DMS53 (cell line): ENCODE measurements around the gene LRP2.
A peak's percentile ranks its signal among the peaks of the same experiment; 100 is the strongest.

Experiments used
- DNase-seq: peaks from one replicate; lab custom pipeline; 2025; lab: John Stamatoyannopoulos, UW

LRP2 gene

GRCh38 chr2:169091256-169091655, 271.1 kb downstream of the LRP2 start:
- DNase-seq, result no peak

DNA sequence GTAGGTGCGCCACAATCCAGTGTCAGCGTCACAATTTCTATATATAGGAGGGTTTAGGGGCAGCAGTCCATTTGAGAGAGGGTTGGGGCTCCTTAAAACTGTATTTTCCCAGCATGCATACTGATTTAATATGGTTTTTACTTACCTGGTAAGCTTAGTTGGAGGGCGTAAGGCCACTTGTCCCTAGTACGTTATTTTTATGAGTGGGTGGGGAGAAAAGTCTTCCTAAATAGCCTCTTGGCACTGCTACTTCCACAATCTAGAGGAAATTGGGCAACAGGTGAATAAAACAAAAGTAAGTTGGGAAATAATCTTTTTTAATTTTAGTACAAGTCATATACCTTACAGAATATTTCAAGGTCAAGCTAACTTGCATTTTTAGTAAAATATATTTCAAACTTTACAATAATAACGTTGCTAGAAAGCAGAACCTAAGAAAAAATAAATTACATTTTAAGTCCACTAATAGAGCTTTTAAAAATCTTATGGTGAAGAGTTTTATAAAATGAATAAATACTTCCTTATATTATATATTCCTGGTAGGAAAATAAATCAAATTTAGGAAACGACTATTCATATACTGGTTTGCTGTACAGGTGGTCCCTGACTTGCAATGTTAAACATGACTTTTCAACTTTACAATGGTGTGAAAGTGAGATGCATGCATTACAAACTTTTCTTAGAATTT, 272.1 kb downstream of the LRP2 start:
- peak; percentile 26 for DNase-seq

DNA sequence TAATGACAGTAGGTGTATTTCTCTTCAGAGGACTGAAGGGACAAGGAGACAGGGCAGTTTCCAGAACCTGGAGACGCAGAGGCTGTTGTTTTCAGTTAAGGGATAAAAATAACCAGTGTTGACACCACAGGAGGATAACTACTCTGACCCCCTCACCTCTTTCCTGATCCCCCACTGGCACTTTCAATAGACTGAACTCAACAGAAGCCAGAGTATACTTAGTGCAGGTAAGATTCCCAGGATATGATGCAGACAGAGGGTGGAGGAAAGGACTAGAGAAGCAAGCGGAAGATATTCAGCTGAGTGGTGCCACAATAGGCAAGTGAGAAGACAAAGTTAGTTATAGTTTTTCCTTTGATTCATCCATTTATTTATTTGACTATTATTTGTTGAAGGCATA, 273.2 kb downstream of the LRP2 start:
- DNase-seq, result no peak

GRCh38 chr2:169087757-169088379, 274.5 kb downstream of the LRP2 start:
- DNase-seq, result no peak

- peak; percentile 82 for DNase-seq
Observed at GRCh38 chr2:169086893-169087467, 275.4 kb downstream of the LRP2 start.

GRCh38 chr2:169082995-169083394, 279.3 kb downstream of the LRP2 start:
- DNase-seq, result no peak

DNA sequence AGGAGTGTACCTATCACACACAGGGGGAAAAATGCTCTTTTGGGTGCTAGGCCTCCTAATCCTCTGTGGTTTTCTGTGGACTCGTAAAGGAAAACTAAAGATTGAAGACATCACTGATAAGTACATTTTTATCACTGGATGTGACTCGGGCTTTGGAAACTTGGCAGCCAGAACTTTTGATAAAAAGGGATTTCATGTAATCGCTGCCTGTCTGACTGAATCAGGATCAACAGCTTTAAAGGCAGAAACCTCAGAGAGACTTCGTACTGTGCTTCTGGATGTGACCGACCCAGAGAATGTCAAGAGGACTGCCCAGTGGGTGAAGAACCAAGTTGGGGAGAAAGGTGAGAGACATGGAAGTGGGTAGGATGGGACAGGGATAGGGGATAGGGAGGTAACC, 280.8 kb downstream of the LRP2 start:
- DNase-seq, result no peak

DNA sequence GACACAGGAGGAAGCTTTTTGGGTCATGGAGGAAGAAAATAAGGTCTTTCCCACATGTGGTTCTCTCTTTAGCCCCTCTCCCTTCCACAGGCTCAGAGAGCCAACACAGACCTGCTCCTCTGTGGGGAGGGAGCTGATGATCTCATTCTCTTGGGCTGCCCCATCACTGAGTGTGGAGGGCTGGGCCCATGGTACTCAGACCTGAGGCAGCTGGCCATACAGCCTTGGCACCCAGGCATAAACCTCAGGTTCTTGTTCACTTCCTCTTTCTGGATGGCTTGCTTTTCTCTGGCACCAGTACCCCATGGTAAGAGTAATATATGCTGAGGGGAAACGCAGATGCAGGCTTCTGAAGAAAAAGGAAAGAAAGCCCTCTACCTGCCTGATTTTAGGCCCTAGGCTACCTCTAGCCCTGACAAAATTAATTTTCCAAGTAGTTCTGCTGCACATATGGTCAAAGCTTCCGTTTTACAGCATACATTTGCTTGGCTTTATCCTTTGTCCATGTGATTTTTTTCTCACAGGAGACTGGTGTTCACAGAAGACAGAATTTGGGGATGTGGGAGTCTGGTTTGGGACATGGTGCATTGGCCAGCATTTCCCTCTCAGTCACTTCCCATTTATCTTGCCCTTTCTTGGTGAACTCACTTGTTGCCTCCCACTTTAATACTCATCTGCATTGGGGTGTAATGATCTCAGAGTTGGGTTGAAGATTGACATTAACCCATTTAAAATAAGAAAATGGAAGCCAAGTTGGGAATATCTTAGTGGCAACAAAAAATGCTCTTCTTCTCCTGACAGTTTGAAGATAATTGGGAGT, 281.9 kb downstream of the LRP2 start:
- peak; percentile 49 for DNase-seq

DNA sequence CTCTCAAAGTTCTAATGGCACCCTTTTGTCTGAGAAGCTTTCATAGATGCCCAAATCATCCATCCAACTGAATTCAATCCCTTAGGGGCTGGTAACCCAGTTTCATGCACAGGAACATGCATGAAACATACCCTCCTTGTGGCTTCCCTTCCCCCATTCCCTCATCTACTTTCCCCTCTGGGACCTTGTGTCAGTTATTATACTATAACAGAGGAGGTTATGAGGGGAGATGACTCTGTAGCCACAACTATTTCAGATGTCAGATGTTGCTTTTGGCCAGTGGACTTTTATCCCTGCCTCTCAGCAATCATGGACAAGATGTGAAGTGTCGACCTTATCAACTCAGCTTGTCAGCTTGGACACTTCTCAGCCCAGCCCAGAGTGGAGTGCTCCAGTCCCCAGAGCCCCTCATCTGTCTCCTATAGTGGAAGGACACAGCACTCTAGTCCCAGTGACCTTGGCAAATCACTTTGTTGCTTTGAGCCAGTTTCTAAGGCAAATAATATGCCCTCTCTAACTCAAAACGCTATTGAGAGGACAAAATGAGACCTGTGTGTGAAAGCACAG, 284.6 kb downstream of the LRP2 start:
- no peak for DNase-seq
